Ramos (cell line): ENCODE measurements around the gene TMEM164.
"Not testable (repeated sequence)": the region's sequence is repeated elsewhere in the genome, so short reads cannot be mapped to it uniquely, and the experiment has no call there.

Experiments used
- in situ Hi-C: fragments of 300-500 bp; cut with MboI; formaldehyde crosslinking; loops from one replicate; pipeline ENCODE4 v1.14.3; 2022; ENCODE audit warnings: low sequenced_read_pairs; ENCODE audit not compliant: unreplicated experiment

Gene TMEM164

GRCh38 chrX:110002300-110003166 is at the start of gene TMEM164:
Gene TMEM164, plus strand, starts transcription at chrX:110003114. Its CDS starts 661 bp downstream, at chrX:110003775.
- in situ Hi-C loops: no loop called here

- in situ Hi-C loops: no loop called here
These were observed 48.6 kb upstream of the TMEM164 start for GRCh38 chrX:109954333-109954732.

- in situ Hi-C loops: no loop called here
These were observed 48.0 kb upstream of the TMEM164 start for GRCh38 chrX:109954955-109955354.

GRCh38 chrX:109958266-109958665 is 44.6 kb upstream of the TMEM164 start:
- in situ Hi-C loops: no loop called here

- in situ Hi-C loops: no loop called here
These were observed 43.5 kb upstream of the TMEM164 start for GRCh38 chrX:109959356-109959871.

- in situ Hi-C loops: no loop called here
These were observed 38.5 kb upstream of the TMEM164 start for GRCh38 chrX:109964390-109964789.

- in situ Hi-C loops: no loop called here
These were observed 36.7 kb upstream of the TMEM164 start for GRCh38 chrX:109966246-109966645.

GRCh38 chrX:109967156-109967555 is 35.8 kb upstream of the TMEM164 start:
- in situ Hi-C loops: no loop called here

- in situ Hi-C loops: not testable (repeated sequence)
These were observed 32.1 kb upstream of the TMEM164 start for GRCh38 chrX:109970841-109971240.

GRCh38 chrX:109974906-109975655 is 27.8 kb upstream of the TMEM164 start:
- in situ Hi-C loops: no loop called here

- in situ Hi-C loops: not testable (repeated sequence)
These were observed 17.7 kb upstream of the TMEM164 start for GRCh38 chrX:109985210-109985609.

GRCh38 chrX:109987884-109988283 is 15.0 kb upstream of the TMEM164 start:
- in situ Hi-C loops: no loop called here

- in situ Hi-C loops: no loop called here
These were observed 12.2 kb upstream of the TMEM164 start for GRCh38 chrX:109990582-109991276.

- in situ Hi-C loops: no loop called here
These were observed 10.7 kb upstream of the TMEM164 start for GRCh38 chrX:109992203-109992602.

- in situ Hi-C loops: no loop called here
These were observed 7.8 kb upstream of the TMEM164 start for GRCh38 chrX:109995155-109995554.

- in situ Hi-C loops: no loop called here
These were observed 5.0 kb upstream of the TMEM164 start for GRCh38 chrX:109997786-109998452.

GRCh38 chrX:110000000-110000399 is 2.9 kb upstream of the TMEM164 start:
- in situ Hi-C loops: no loop called here

- in situ Hi-C loops: no loop called here
These were observed 1.8 kb upstream of the TMEM164 start for GRCh38 chrX:110000847-110001713.

GRCh38 chrX:110001740-110002299 is 1.1 kb upstream of the TMEM164 start:
- in situ Hi-C loops: no loop called here
